Gastroesophageal sphincter (tissue), 4 donors: ENCODE data around the gene PROB1. TPM values are rescaled to one million over a fixed set of nuclear protein-coding genes. Genes with fewer than 3 reads are reported as not detected.
A peak's percentile ranks its signal among the peaks of the same experiment; 100 is the strongest.

Experiments used
- ATAC-seq: fragments of 150-250 bp; one replicate; pipeline ENCODE4 v1.9.1; 2016; ENCODE audit warnings: mild to moderate bottlenecking, moderate library complexity
- H3K27ac ChIP-seq, 4 donors: fragments of 200-600 bp; sonication (generic) in 3 of 4; 1 replicate in 3 of 4; 2 replicates in 1 of 4; pipeline ENCODE4 v1.5.1; 2016 to 2019
- H3K27me3 ChIP-seq: fragments of 200-600 bp; sonication (generic); one replicate; pipeline ENCODE4 v1.5.1; 2019
- H3K36me3 ChIP-seq, 2 donors: fragments of 200-600 bp; sonication (generic); one replicate each; pipeline ENCODE4 v1.5.1; 2019; ENCODE audit warnings: control low read depth in 1 of 2
- H3K4me1 ChIP-seq, 3 donors: fragments of 200-600 bp; sonication (generic); 1 replicate in 2 of 3; 2 replicates in 1 of 3; pipeline ENCODE4 v1.5.1; 2016 to 2019; ENCODE audit warnings: control low read depth in 2 of 3
- H3K4me3 ChIP-seq, 2 donors: fragments of 200-600 bp; sonication (generic); one replicate each; pipeline ENCODE4 v1.5.1; 2019; ENCODE audit warnings: mild to moderate bottlenecking in 1 of 2, moderate library complexity in 1 of 2
- H3K9me3 ChIP-seq, 3 donors: fragments of 200-600 bp; sonication (generic); one replicate each; pipeline ENCODE4 v1.5.1; 2017 to 2019; ENCODE audit warnings: control low read depth in 2 of 3
- CTCF ChIP-seq, 4 experiments: fragments of 200-600 bp in 2 of 4; fragments of 450-650 bp in 2 of 4; sonication (generic) in 1 of 4; IDR thresholded peaks; one replicate each; pipeline ENCODE4 v1.5.1; 2017 to 2019; ENCODE audit warnings: antibody characterized with exemption in 4 of 4, mild to moderate bottlenecking in 2 of 4, moderate library complexity in 2 of 4
- EP300 ChIP-seq: sonication (generic); formaldehyde crosslinking; IDR thresholded peaks from one replicate; pipeline ENCODE4 v1.6.1; 2017; ENCODE audit warnings: antibody characterized with exemption, mild to moderate bottlenecking
- POLR2A ChIP-seq, 2 donors: fragments of 450-650 bp; IDR thresholded peaks; one replicate each; pipeline ENCODE4 v1.6.1; 2017; ENCODE audit warnings: antibody characterized with exemption in 2 of 2, mild to moderate bottlenecking in 2 of 2, moderate library complexity in 1 of 2
- POLR2AphosphoS5 ChIP-seq: sonication (generic); formaldehyde crosslinking; IDR thresholded peaks from one replicate; pipeline ENCODE4 v1.6.1; 2017; ENCODE audit warnings: antibody characterized with exemption
- WGBS, 2 donors: methylation state at CpG; one replicate each; pipeline ENCODE4 v1.1.5; 2018; ENCODE audit warnings: low coverage in 1 of 2; 5-methylcytosine and 5-hydroxymethylcytosine counted together
- total RNA-seq, 4 donors: library from RNA; depleted of rRNA; stranded (reverse); fragments of >200 nt; gene quantifications; one replicate each; pipeline ENCODE4 v1.1.0, GENCODE V29; 2016

PROB1 gene
- total RNA-seq, 4 donors from 2014 or later: 1.2 to 9.1 (median 4.1) TPM

GRCh38 chr5:139392678-139393496 is 2.0 kb downstream of the PROB1 start:
- Histone ChIP-seq H3K9me3 (no peaks in the 10 kb centered on the region), H3K27me3 (peaks cover 35% of the 10 kb centered on the region), H3K4me3 (peak overlapping the region; percentile 49 to 63), H3K36me3 (no peaks in the 10 kb centered on the region), H3K27ac (peak overlapping the region in 2 of 4 donors; percentile 5 to 26), H3K4me1 (peaks cover 0 to 63% (median 34%) of the 10 kb centered on the region in 3 donors)
- TF ChIP-seq CTCF (IDR thresholded peaks at IDR 0.05) (peak in 3 of 4 experiments; percentile 22 to 54 (median 40)), POLR2AphosphoS5 (no peak)
- peak; percentile 23 for ATAC-seq
- WGBS, 2 donors: no CpG with 5 or more reads among the region's 77 CpGs

- peak overlapping the region in 2 of 4 donors; percentile 5 to 43 for H3K27ac ChIP-seq
- no peaks in the 10 kb centered on the region for H3K9me3 ChIP-seq
- peaks cover 35% of the 10 kb centered on the region for H3K27me3 ChIP-seq
- no peak for ATAC-seq
- peak overlapping the region in 1 of 2 donors; percentile 63 for H3K4me3 ChIP-seq
- TF ChIP-seq EP300 (no peak), POLR2A (IDR thresholded peaks at IDR 0.05) (no peak), POLR2AphosphoS5 (no peak), CTCF (IDR thresholded peaks at IDR 0.05) (no peak)
- no CpG with 5 or more reads among the region's 36 CpGs for WGBS, 2 donors
- H3K4me1 ChIP-seq: peaks cover 0 to 66% (median 37%) of the 10 kb centered on the region in 3 donors
- no peaks in the 10 kb centered on the region for H3K36me3 ChIP-seq
Observed at GRCh38 chr5:139392324-139392677, 2.6 kb downstream of the PROB1 start.

- Histone ChIP-seq H3K4me3 (peak overlapping the region in 1 of 2 donors; percentile 63), H3K36me3 (no peaks in the 10 kb centered on the region), H3K27me3 (peaks cover 35% of the 10 kb centered on the region), H3K9me3 (no peaks in the 10 kb centered on the region), H3K4me1 (peaks cover 0 to 66% (median 37%) of the 10 kb centered on the region in 3 donors), H3K27ac (peak overlapping the region in 3 of 4 donors; percentile 43 to 55 (median 48))
- WGBS, 2 donors: 59 to 67% methylated on average over 3 to 5 of the region's 33 CpGs
- ATAC-seq: no peak
- TF ChIP-seq POLR2AphosphoS5 (no peak), POLR2A (IDR thresholded peaks at IDR 0.05) (no peak), EP300 (no peak), CTCF (IDR thresholded peaks at IDR 0.05) (no peak)
Observed at GRCh38 chr5:139391570-139392323, 3.2 kb downstream of the PROB1 start.

- no peak for ATAC-seq
- H3K9me3 ChIP-seq: no peaks in the 10 kb centered on the region
- WGBS, 2 donors: 69% methylated on average over 5 of the region's 10 CpGs; no CpG with 5 or more reads in 1 of the 2 donors
- H3K4me3 ChIP-seq: no peak overlapping the region
- TF ChIP-seq EP300 (no peak), POLR2A (IDR thresholded peaks at IDR 0.05) (no peak), POLR2AphosphoS5 (no peak), CTCF (IDR thresholded peaks at IDR 0.05) (no peak)
- H3K36me3 ChIP-seq: no peaks in the 10 kb centered on the region
- peaks cover 35% of the 10 kb centered on the region for H3K27me3 ChIP-seq
- peak overlapping the region in 3 of 4 donors; percentile 43 to 55 (median 48) for H3K27ac ChIP-seq
- peaks cover 0 to 66% (median 36%) of the 10 kb centered on the region in 3 donors for H3K4me1 ChIP-seq
Observed at GRCh38 chr5:139390639-139391569, 4.0 kb downstream of the PROB1 start.
